KMS-11 (cell line): ENCODE results near the gene EEPD1.

Experiments
- H2AFZ ChIP-seq: fragments of 200-600 bp; sonication (generic); 2 replicates; pipeline ENCODE4 v1.6.1; 2016; ENCODE audit warnings: antibody characterized with exemption, mixed run types, low read depth
- H3K27ac ChIP-seq: fragments of 200-600 bp; sonication (generic); 2 replicates; pipeline ENCODE4 v1.6.1; 2016; ENCODE audit warnings: mild to moderate bottlenecking, mixed run types
- H3K27me3 ChIP-seq: fragments of 200-600 bp; sonication (generic); 2 replicates; pipeline ENCODE4 v1.6.1; 2017; ENCODE audit warnings: mild to moderate bottlenecking, low read depth, mixed run types, moderate library complexity; ENCODE audit not compliant: insufficient read depth
- H3K36me3 ChIP-seq: fragments of 200-600 bp; sonication (generic); 2 replicates; pipeline ENCODE4 v1.6.1; 2017; ENCODE audit warnings: mild to moderate bottlenecking, mixed run types; ENCODE audit not compliant: insufficient read depth
- H3K4me1 ChIP-seq: fragments of 200-600 bp; sonication (generic); 2 replicates; pipeline ENCODE4 v1.6.1; 2016; ENCODE audit warnings: mild to moderate bottlenecking, low read depth, mixed run types; ENCODE audit not compliant: poor library complexity, severe bottlenecking
- H3K4me2 ChIP-seq: fragments of 200-600 bp; sonication (generic); 2 replicates; pipeline ENCODE4 v1.7.0; 2016; ENCODE audit warnings: mild to moderate bottlenecking, mixed run types
- H3K4me3 ChIP-seq: fragments of 200-600 bp; sonication (generic); IDR thresholded peaks from 2 replicates; pipeline ENCODE4 v1.6.1; 2017; ENCODE audit warnings: low read depth, low read length, mixed read lengths; ENCODE audit not compliant: insufficient read depth
- H3K79me2 ChIP-seq: fragments of 200-600 bp; sonication (generic); 2 replicates; pipeline ENCODE4 v1.6.1; 2016; ENCODE audit warnings: low read depth, mixed run types; ENCODE audit not compliant: insufficient read depth
- H3K9ac ChIP-seq: fragments of 200-600 bp; sonication (generic); 2 replicates; pipeline ENCODE4 v1.6.1; 2016; ENCODE audit warnings: mild to moderate bottlenecking, mixed run types
- H4K20me1 ChIP-seq: fragments of 200-600 bp; sonication (generic); 2 replicates; pipeline ENCODE4 v1.6.1; 2016; ENCODE audit warnings: mild to moderate bottlenecking, mixed run types; ENCODE audit not compliant: insufficient read depth
- TF ChIP-seq, protein P1 (sequence below): fragments of 200-600 bp; sonication (generic); conservative IDR thresholded peaks from 2 replicates; pipeline ENCODE4 v1.6.1; 2017; ENCODE audit warnings: low read depth, mild to moderate bottlenecking, antibody characterized with exemption, low read length, moderate library complexity, mixed read lengths

EEPD1 gene

DNA sequence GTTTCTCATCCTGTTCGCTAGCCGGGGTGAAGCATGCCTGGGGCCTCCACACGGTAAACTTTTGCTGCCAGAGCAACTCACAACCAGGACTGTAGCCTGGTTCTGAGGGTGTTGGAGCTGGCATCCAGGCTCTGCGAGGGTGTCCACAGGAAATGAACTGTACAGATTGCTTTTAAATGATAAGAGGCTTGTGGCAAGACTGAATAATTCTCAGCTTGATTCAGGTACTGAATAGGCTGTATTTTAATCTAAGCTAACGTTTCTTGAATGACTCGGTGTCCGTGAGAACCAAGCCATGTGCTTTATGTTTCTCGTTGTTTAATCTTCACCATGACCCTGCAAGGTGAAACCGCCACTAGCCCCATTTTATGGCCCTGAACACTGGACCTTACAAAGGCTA lies 49.3 kb downstream of the EEPD1 start:
- Histone ChIP-seq H3K79me2 (no peaks in the 10 kb centered on the region), H3K36me3 (no peaks in the 10 kb centered on the region), H3K9ac (no peak overlapping the region)

DNA sequence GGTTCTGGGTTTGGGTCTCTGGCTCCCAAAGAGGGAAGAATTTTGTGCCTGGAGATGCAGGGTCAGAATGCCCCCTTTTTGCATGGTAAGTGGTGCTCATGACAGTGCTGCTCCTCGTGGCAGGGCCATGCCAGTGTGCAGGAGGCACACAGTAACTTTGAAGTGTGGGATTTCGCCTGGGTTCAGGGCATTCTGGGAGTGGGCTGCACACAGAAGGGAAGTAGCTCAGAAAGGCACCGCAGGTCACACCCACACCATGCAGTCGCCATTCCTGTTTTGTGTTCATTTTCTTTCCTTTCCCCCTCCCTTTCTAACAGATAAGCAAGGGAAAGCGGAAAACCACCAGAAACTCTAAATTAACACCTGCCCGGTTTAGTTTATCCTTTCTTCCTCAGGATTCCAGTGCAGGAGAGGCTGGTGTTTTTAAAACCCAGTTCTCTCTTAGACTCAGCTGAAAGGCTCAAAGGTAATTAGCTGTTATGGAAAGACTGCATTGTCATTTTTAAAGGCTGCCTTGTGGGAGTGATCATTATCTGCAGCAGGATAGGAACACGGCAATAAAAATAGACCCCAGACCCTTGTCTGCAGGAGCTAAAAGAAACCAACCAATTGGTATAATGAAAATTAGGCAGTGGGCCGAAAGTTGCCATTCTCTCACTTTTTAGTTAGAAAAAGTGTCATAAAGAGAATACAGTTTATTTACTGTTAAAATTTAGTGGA lies 50.2 kb downstream of the EEPD1 start:
- Histone ChIP-seq H3K36me3 (no peaks in the 10 kb centered on the region), H3K27me3 (no peaks in the 10 kb centered on the region), H3K4me3 (no peak overlapping the region), H3K4me2 (no peak overlapping the region), H3K27ac (no peak overlapping the region), H4K20me1 (no peaks in the 10 kb centered on the region), H3K79me2 (no peaks in the 10 kb centered on the region), H2AFZ (no peak overlapping the region), H3K4me1 (no peaks in the 10 kb centered on the region), H3K9ac (no peak overlapping the region)
- TF ChIP-seq, protein P1, sequence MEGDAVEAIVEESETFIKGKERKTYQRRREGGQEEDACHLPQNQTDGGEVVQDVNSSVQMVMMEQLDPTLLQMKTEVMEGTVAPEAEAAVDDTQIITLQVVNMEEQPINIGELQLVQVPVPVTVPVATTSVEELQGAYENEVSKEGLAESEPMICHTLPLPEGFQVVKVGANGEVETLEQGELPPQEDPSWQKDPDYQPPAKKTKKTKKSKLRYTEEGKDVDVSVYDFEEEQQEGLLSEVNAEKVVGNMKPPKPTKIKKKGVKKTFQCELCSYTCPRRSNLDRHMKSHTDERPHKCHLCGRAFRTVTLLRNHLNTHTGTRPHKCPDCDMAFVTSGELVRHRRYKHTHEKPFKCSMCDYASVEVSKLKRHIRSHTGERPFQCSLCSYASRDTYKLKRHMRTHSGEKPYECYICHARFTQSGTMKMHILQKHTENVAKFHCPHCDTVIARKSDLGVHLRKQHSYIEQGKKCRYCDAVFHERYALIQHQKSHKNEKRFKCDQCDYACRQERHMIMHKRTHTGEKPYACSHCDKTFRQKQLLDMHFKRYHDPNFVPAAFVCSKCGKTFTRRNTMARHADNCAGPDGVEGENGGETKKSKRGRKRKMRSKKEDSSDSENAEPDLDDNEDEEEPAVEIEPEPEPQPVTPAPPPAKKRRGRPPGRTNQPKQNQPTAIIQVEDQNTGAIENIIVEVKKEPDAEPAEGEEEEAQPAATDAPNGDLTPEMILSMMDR = no peak

More for the DNA sequence above, 49.3 kb downstream of the EEPD1 start:
- no peaks in the 10 kb centered on the region for H4K20me1 ChIP-seq
- H3K4me3 ChIP-seq = no peak overlapping the region
- no peak overlapping the region for H3K4me2 ChIP-seq
- TF ChIP-seq, protein P1 = no peak
- no peak overlapping the region for H2AFZ ChIP-seq
- no peak overlapping the region for H3K27ac ChIP-seq
- H3K4me1 ChIP-seq = no peaks in the 10 kb centered on the region
- no peaks in the 10 kb centered on the region for H3K27me3 ChIP-seq

DNA sequence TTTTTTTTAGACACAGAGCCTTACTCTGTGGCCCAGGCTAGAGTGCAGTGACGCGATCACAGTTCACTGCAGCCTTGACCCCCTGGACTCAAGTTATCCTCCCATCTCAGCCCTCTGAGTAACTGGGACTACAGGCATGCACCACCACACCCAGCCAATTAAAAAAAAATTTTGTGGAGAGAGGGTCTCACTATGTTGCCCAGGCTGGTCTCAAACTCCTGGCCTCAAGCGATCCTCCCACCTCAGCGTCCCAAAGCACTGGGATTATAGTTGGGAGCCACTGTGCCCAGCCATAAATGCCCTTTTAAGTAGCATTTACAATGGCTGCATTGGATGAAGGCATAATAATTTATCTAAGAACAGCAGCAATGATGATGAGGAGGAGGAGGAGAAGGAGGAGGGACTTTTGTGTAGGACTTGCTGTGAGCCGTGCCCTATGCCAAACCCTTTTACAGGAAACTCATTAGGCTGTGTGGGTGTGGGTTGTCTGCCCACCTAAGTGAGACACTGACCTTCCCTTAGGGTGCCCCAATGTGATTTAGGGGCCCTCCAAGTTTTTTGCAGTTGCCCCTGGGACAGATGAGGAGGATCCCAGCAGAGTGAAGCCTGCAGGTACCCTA lies 51.1 kb downstream of the EEPD1 start:
- Histone ChIP-seq H3K4me1 (no peaks in the 10 kb centered on the region), H4K20me1 (no peaks in the 10 kb centered on the region), H3K79me2 (no peaks in the 10 kb centered on the region), H3K9ac (no peak overlapping the region), H3K27ac (no peak overlapping the region), H3K4me3 (no peak overlapping the region), H2AFZ (no peak overlapping the region), H3K27me3 (no peaks in the 10 kb centered on the region), H3K36me3 (no peaks in the 10 kb centered on the region), H3K4me2 (no peak overlapping the region)
- TF ChIP-seq, protein P1 = no peak

DNA sequence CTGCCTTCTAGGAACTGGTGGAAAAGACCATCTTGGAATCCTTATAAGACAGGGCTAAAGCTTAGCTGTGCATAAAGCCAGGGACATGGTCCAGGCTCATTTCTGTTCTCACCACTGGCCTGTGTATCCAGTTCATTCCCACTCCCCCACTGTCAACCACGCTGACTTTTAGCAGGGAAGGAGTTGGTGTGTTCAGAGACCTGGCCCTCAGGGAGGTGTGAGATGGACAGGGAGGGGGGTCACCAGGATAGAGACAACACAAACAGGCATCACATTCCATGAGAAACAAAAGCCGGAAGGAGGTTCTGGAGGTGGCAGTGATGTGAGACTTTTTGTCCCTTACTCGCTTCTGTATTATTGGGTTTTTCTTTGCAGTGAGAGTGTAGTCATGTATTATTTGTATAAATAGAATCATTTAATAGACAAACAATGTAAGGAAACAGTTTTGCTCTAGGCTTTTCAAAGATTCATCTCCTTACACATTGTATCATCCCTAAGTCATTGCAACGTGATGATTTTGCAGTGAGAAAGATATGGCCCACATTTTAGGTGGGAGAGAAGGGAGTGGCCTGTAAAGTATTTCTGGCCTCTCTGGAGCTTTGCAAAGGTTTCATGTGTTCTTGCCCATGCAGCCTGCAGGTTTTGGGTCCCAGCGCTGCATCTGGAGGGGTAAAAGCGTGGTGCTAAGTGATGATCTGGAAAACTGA lies 52.0 kb downstream of the EEPD1 start:
- Histone ChIP-seq H3K36me3 (no peaks in the 10 kb centered on the region), H3K9ac (no peak overlapping the region), H3K4me3 (no peak overlapping the region), H2AFZ (no peak overlapping the region), H3K27me3 (no peaks in the 10 kb centered on the region), H3K4me2 (no peak overlapping the region), H3K27ac (no peak overlapping the region), H4K20me1 (no peaks in the 10 kb centered on the region), H3K4me1 (no peaks in the 10 kb centered on the region), H3K79me2 (no peaks in the 10 kb centered on the region)
- TF ChIP-seq, protein P1 = no peak
